AG04449 (cell line): ENCODE measurements around the gene PHYKPL.

ENCODE experiments used
- CTCF ChIA-PET: fragments of 350-600 bp; formaldehyde crosslinking; extraction: SDS; loops from one replicate; lab custom pipeline; 2021; ENCODE audit warnings: antibody characterized with exemption; lab: Yijun Ruan, JAX
- POLR2A ChIA-PET: fragments of 400-600, 350-600 bp; formaldehyde crosslinking; extraction: SDS; loops from one replicate; lab custom pipeline; 2020; ENCODE audit warnings: antibody characterized with exemption, inconsistent platforms; lab: Yijun Ruan, JAX
- DNase-seq: peaks from one replicate; pipeline ENCODE4 v3.0.0-alpha.2; 2010; ENCODE audit warnings: low read depth, low spot score
- H3K4me3 ChIP-seq: 2 replicates; pipeline ENCODE4 v1.5.1; 2011; ENCODE audit warnings: low read depth, mild to moderate bottlenecking, control low read depth, low read length
- CTCF ChIP-seq: IDR thresholded peaks from one replicate; pipeline ENCODE4 v1.5.1; 2011; ENCODE audit warnings: mild to moderate bottlenecking, moderate library complexity, low read length, control low read depth, inconsistent platforms; ENCODE audit not compliant: insufficient read depth; ENCODE audit errors: missing control alignments

PHYKPL gene

GRCh38 chr5:178221282-178221681 is 11.3 kb downstream of the PHYKPL start:
- no peak for TF ChIP-seq CTCF
- H3K4me3 ChIP-seq, result no peak overlapping the region
- CTCF ChIA-PET, result no interaction called here
- POLR2A ChIA-PET, result no interaction called here
- no peak for DNase-seq

- ChIA-PET POLR2A (no interaction called here), CTCF (no interaction called here)
- DNase-seq, result no peak
- no peak overlapping the region for H3K4me3 ChIP-seq
- TF ChIP-seq CTCF, result no peak
These were observed 13.8 kb downstream of the PHYKPL start for GRCh38 chr5:178218827-178219226.

GRCh38 chr5:178218237-178218776 is 14.3 kb downstream of the PHYKPL start:
- CTCF ChIA-PET, result no interaction called here
- no peak for DNase-seq
- POLR2A ChIA-PET, result no interaction called here
- no peak for TF ChIP-seq CTCF
- H3K4me3 ChIP-seq, result no peak overlapping the region

- CTCF ChIA-PET, result interaction anchor here (1.3 to 1.5 kb wide), 2 partner anchors 10 kb away, joined by 3 read pairs; no protein-coding TSS in a partner anchor
- no peak for DNase-seq
- POLR2A ChIA-PET, result interaction anchor here (4.5 kb wide), 1 partner anchor 12 kb away, joined by 30 read pairs; the partner anchor contains the start of gene HNRNPAB
- H3K4me3 ChIP-seq, result no peak overlapping the region
- no peak for TF ChIP-seq CTCF
These were observed 15.8 kb downstream of the PHYKPL start for GRCh38 chr5:178216779-178217178.

GRCh38 chr5:178216088-178216534 is 16.5 kb downstream of the PHYKPL start:
- TF ChIP-seq CTCF, result no peak
- CTCF ChIA-PET, result interaction anchor here (0.8 to 1.5 kb wide), 3 partner anchors 9 to 19 kb away, joined by 3 read pairs; no protein-coding TSS in a partner anchor

GRCh38 chr5:178215280-178216002 is 17.2 kb downstream of the PHYKPL start:
- no peak overlapping the region for H3K4me3 ChIP-seq
- POLR2A ChIA-PET, result interaction anchor here (4.5 kb wide), 1 partner anchor 11 kb away, joined by 30 read pairs; the partner anchor contains the start of gene HNRNPAB
- DNase-seq, result no peak
- CTCF ChIA-PET, result interaction anchor here (0.8 to 1.5 kb wide), 3 partner anchors 8 to 19 kb away, joined by 3 read pairs; no protein-coding TSS in a partner anchor
- TF ChIP-seq CTCF, result no peak

More at GRCh38 chr5:178216088-178216534, 16.5 kb downstream of the PHYKPL start:
- no peak for DNase-seq
- POLR2A ChIA-PET, result interaction anchor here (4.5 kb wide), 1 partner anchor 12 kb away, joined by 30 read pairs; the partner anchor contains the start of gene HNRNPAB
- no peak overlapping the region for H3K4me3 ChIP-seq
